Hematopoietic multipotent progenitor cell treated with erythropoietin and hydrocortisone succinate and interleukin-3 and kit ligand, for 8 days (in vitro differentiated cells): ENCODE measurements around the gene MAN2B2.

Experiments
- DNase-seq: peaks from one replicate; pipeline ENCODE4 v3.0.0-alpha.2; 2015

Gene MAN2B2

DNA sequence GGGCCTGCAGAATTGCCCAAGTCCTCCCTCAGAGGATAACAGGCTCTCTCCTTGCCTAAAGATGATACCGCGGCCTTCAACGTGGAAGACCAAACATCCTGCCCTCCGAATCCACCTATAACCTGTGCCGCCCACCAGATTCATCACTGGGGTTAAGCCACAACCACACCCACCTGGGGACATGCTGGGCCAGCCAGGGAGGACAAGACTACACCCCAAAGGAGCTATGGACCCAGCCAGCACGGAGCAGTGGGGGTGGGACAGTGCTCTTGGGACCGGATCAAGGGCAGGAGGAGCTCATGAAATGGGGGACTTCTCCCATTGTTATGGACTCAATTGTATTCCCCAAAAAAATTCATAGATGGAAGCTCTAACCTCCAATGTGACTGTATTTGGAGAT, 6.8 kb upstream of the MAN2B2 start:
- no peak for DNase-seq

DNA sequence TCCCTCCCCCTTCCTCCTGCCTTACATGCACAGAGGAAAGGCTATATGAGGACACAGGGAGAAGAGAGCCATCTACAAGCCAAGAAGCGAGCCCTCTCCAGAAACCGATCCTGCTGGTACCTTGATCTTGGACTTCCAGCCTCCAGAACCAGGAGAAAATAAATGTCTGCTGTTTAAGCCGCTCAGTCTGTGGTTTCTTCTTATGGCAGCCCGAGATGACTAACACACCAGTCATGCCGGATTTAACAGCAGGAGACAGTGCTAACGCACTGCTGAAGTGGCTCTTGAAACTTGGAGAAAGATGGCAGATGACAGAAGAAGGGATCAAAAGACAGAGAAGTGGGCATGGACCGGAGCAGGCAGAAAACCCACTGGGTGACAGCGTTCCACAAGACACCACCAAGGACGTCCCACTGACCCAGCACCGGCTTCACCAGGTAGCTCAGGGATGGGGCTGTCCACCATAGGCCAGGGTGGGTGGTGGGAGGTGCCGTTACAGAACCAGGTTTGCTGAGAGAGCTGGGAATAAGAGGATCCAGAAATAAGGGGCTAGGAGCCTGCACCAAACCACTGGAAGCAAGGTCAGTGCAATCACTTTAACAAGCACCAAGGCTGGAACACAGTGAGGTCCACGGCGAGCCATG, 6.2 kb upstream of the MAN2B2 start:
- no peak for DNase-seq

DNA sequence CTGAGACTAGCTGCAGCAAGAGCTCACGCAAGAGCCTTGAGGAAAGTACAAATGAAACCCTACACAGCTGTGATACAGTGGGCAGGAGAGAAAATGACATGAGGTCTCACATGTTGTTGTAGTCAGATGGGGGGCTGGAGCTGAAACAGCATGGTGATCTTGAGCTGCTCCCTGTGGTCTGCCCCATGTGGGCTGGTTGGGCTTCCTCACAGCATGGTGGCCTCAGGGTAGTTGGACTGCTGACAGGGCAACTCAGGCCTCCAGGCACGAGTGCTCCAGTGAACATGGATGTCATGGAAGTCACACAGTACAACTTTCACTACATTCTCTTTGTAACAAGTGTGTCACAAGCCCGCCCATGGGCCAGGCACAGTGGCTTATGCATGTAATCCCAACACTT, 3.4 kb upstream of the MAN2B2 start:
- no peak for DNase-seq

DNA sequence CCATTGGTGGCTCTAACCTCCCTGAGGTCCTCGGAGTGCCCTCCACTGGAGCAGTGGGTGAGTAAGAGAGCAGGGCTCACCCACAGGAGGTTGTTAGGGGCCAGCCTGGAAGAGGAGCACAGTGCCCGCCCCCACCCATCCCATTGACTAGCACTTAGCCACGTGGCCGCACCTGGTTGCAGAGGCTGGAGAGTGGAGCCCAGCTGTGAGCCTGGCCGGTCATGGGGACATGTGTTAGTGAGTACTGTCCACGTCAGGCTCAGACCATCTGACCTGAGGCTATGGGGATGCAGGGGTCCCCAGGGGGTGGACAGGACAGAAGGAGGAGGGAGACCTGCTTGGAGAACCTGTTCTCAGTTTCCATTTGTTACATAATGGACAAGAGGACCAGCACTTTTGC, 1.4 kb upstream of the MAN2B2 start:
- no peak for DNase-seq

DNA sequence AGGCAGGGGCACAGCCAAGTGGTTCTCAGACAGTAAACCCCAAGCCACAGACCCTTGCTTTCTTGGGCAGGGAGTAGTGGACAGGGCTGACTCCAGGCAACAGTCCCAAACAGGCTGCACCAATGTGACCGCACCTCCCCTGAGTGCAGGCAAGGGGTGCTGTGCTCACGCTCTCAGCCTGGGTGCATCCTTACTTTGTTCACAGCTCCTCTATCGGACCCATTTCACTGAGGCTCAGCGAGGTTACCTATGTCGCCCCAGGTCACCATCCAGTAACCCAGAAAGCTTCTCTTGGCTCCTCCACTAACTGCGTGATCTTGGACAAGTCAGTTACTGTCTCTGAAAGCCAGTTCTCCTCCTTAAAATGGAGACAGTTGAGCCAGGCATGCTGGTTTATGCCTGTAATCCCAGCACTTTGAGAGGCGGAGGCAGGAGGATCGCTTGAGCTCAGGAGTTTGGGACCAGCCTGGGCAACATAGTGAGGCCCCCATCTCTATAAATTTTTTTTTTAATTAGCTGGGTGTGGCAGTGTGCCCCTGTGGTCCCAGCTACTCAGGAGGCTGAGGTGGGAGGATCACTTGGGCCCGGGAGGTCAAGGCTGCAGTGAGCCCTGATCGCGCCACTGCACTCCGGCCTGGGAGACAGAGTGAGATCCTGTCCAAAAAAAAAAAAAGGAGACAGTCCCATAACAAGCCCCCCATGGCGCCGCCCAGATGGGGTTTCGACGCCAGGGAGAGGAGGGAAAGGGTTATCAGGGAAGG, 823 bp upstream of the MAN2B2 start:
- no peak for DNase-seq

DNA sequence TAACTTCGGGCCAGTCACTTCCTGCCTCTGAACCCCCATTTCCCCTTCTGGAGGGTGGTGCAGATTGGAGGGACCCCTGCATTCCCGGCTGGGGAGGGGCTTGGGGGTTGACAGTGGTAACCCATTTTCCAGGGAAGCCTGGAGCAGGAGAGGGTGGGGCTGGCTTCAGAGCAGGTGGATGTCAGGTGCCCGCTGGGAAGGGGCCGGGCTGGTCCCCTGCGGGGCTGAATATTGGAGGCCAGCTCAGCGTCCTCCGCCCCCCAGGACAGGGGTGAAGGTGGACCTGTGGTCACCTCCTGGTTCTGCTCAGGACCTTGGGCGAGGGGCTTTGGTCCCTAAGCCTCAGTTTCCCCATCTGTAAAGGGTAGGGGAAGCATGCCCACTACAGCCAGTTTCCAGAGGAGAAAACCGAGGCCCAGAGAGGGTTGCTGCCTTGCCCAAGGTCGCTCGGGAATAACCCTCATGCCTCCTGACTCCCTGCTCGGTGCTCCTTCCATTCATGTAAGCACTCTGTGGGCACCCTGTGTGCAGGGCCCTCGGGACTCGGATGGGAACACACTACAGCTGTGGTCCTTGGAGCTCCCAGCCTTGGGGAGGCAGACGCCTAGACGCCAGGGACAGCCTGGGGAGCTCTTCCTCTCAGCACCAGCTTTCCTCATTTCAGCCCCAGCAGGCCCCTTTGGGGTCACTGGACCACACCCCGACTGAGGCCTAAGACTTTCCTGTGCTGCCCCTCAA, 683 bp downstream of the MAN2B2 start:
- no peak for DNase-seq

DNA sequence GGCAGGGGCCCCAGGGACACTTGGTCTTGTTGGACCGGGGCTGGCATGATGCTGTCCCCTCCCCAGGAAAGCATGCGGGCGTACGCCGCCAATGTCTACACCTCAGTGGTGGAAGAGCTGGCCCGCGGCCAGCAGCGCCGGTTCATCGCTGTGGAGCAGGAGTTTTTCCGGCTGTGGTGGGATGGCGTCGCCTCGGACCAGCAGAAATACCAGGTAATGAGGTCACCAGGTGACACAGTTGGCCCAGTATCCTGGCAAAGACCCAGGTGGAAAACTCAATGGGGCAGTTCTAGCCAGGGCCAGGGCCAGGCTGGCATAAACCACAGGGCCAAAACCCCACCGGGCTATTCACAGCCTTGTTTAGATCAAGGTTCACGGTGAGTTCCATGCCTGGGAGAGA, 1.5 kb downstream of the MAN2B2 start:
- no peak for DNase-seq

DNA sequence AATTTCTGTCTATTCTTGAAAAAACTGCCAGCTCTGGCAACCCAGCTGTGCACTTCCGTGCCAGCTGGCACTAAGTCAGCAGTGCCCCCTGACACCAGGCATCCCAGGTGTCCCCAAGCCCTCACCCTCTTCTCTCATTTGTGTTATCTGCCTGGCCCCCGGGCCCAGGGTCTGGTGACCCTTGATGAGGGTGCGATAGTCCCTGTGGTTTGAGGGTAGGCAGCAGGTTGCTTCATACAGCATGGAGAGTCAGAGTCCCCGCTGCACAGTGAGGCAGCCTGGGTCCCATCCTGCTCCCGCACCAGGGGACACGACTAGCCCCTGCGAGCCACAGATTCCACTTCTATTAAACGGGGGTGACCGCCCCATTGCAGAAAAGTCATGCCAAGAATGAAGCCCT, 1.9 kb downstream of the MAN2B2 start:
- no peak for DNase-seq

DNA sequence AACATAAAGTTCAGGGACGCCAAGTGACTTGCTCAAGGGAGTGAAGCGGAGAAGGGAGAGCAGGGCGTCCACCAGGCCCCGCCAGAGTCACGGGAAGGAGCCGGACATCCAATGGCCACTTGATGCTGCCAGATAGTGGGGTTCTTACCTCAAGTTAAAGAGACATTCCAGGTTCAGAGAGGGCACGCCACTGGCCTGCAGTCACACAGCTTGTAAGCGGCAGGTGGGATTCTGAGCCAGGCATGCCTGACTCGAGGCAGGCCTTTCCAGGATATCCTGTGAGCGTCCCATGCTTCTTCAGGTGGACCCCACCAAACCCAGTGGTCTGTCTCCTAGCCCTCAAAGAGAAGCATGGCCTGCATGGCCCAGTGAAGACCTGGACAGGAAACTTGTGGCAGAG, 2.4 kb downstream of the MAN2B2 start:
- DNase-seq: no peak

DNA sequence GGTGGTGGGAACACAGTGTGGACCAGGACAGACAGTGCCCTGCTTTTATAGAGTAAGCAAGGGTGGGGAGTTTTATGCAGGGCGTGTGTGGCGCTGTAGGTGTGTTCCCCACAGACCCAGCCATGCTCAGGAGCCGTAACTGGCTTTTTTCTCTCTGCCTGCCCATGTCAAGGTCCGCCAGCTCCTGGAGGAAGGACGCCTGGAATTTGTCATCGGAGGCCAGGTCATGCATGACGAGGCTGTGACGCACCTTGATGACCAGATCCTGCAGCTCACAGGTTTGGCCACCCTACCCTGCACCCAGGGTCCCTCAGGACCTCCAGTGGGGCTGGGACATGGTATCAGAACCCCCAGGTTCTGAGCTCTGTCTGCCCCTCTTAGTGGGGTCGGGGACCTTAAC, 3.2 kb downstream of the MAN2B2 start:
- no peak for DNase-seq

DNA sequence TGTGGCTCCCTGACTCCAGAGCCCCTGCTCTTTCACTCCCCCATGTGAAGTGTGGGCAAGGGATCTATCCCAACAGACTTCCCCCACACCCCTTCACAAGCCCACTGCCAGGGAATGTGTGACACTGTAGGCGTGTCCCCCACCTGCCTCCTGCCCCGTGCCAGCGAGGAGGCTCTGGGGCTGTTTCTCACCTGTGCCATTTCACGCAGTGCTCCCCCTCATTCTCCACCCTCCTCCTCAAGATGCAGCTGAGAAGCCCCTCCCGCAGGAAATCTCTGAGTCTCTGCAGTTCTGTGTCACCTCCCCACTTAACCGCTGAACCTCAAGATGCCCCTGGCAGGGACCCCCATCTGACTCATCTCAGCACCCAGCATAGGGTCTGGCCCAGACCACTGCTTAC, 5.4 kb downstream of the MAN2B2 start:
- no peak for DNase-seq

DNA sequence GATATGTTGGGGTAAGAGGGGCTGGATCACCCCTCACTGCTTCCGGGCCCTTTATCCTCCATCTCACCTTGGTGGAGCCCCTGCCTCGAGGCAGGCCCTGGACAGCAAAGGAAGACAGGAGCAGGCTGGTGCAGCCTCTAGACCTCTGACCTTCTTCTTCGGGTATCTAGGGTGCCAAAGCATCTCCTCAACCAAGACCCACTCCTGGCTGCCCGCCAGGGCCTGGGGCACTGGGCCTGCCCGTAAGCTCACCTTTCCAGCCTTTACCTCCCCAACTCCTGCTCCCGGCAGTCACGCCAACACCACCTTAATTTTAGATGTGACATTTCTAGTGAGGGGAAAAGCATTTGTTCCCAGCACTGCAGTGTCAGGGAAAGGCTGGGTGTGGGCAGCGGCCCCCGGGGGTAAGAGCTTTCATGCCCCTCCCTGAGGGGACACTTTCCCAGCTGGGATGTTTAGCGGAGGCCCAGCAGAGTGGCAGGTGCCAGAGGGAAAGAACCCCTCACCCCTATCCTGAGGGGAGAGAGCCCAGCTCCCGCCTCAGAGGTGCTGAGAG, 6.7 kb downstream of the MAN2B2 start:
- DNase-seq: no peak

DNA sequence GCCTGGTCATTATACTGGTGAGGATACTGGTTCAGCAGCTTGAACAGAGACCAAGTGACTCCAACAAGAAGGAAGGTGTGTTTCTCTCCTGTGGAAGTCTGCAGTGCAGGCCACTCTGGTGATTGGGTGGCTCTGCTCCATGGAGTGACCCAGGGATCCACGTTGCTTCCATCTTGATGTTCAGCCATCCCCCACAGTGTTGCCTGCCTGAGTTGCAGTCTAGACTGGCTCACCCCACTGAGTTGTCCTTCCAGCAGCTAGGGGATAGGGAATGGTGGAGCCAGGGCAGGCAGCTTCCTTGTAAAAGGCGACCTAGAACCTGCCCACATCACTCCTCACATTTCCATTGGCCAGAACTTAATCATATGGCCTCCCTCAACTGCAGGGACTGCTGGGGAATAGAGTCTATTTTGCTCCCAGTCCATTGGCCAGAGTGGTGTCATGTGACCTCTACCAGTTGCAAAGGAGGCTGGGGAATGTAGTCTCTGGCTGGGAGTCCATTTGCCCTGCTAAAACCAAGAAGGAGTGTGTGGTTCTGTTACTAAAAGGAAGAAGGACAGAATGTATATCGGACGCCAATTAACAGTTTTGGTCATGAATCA, 8.0 kb downstream of the MAN2B2 start:
- peak; percentile 59 for DNase-seq

DNA sequence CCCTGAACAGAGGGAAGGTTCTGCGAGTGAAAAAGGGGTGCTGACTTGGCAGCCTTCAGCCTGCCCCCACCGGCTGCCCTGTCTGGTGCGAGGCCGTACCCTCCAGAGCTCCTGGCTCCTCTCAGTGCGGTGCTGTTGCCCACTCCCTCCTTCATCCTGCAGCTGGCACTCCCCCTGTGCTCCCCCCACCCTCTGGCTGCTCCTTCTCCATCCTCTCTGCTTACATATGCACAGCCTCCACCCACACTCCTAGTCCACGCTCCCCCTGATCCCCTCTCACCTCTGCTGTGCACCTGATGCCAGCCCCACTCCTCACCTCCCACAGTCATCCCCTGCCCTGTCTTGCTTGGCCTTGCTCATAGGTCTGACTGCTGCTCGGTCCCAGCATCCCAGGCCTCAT, 9.9 kb downstream of the MAN2B2 start:
- DNase-seq: no peak

DNA sequence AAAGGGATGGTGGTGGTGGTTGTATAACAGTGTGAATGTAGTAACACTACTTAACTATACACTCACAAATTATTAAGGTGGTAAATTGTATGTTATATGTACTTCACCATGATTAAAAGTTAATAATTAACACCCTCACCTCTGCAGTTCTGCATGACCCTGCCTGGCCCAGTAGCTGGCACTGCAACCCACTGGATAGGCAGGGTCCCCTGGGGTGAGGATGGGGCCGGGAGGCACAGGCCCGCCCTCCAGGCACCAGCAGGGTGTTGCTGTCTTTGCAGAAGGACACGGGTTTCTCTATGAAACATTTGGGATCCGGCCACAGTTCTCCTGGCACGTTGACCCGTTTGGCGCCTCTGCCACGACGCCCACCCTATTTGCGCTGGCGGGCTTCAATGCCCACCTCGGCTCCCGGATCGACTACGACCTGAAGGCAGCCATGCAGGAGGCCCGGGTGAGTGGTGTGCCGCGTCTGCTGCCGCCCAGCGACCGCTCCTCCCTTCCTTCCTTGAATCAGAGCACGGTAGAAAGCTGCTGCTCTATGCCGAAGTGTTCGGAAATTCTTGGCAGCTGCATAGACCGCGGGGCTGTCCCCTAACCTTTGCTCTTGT, 11.8 kb downstream of the MAN2B2 start:
- DNase-seq: no peak

DNA sequence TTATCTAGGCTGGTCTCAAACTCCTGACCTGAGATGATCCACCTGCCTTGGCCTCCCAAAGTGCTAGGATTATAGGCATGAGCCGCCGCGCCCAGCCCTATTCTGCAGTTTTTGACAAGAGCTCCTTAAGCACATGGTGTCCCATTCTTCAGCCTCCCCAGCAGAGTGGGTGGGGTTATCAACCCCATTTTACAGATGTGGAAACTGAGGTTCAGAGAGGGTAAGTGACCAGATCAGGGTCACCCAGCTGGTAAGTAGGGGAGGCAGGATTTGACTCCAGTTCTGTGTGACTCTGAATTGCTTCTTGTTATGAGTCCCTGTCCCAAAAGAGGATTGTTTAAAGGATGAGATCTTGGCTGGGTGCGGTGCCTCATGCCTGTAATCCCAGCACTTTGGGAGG, 14.5 kb downstream of the MAN2B2 start:
- DNase-seq: no peak

DNA sequence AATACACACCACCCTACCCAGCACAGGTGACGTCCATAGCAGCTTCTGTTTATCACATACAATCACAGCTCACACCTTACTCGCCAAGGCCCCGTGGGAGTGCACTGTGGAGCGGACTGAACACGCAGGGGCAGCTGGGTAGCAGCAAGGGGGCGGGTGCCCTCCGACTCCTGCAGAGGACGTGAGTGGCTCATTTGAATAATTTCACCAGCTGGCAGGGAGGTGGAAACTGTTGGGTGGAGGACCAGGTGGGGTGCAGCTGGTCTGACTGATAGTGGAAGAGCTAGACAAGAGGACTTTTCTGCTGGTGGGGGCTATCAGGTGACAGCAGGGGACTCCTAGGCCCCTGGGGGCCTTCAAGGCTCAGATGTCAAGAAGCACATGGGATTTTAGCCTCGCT, 16.3 kb downstream of the MAN2B2 start:
- peak; percentile 67 for DNase-seq

DNA sequence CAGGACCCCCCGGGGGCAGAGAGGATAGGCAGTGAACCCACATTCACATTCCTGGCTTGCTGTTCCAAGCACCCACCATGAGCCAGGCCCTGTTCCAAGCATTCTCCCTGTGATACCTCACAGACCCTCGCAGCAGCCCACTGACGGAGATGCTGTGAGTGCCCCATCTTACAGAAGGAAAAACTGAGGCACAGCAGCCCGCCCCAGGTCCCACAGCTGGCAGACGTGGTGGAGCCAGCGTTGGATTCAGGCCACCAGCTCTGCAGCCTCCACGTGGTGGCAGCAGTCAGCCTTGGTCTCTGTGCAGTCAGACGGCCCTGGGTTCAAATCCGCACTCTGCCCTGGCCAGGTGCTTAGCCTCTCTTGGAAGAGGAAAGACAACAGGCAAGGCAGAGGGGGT, 16.8 kb downstream of the MAN2B2 start:
- DNase-seq: no peak

DNA sequence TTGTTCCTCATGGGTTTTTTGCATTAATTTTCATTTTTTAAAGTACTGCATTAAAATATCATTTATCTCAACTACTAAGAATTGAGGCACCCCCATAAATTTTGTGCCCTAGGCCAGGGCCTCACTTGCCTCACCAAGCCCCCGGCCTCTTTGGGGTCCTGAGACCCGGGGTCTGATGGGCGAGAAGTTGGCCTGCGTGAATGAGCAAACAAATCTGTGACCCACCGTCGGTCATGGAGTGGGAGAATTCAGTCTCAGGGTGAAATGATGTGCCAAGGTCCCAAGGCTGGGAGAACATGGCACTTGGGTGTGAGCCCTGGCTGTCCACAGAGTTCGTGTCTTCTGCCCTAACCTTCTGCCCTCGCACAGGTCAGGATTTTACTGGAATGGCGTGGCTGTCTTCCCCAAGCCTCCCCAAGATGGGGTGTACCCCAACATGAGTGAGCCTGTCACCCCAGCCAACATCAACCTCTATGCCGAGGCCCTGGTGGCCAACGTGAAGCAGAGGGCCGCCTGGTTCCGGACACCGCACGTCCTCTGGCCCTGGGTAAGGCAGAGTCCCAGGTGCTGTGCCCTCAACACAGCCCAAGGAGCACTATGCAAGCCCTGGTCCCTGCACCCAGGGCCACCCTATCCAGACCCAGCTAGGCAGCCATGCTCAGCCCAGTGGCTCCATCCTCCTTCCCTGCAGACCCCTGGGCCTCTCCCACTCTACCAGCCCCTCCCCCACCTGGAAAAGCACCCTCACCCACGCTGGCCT, 18.0 kb downstream of the MAN2B2 start:
- DNase-seq: no peak

DNA sequence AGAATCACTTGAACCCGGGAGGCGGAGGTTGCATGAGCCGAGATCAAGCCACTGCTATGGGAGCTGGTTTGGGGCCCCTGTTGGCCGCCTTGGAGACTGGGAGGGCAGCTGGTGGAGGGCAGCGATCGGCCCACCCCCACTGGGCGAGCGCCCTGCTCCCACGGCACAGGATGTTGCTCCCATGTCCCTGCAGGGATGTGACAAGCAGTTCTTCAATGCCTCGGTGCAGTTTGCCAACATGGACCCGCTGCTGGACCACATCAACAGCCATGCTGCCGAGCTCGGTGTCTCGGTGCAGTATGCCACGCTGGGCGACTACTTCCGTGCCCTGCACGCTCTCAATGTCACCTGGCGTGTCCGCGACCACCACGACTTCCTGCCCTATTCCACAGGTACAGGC, 19.4 kb downstream of the MAN2B2 start:
- no peak for DNase-seq

DNA sequence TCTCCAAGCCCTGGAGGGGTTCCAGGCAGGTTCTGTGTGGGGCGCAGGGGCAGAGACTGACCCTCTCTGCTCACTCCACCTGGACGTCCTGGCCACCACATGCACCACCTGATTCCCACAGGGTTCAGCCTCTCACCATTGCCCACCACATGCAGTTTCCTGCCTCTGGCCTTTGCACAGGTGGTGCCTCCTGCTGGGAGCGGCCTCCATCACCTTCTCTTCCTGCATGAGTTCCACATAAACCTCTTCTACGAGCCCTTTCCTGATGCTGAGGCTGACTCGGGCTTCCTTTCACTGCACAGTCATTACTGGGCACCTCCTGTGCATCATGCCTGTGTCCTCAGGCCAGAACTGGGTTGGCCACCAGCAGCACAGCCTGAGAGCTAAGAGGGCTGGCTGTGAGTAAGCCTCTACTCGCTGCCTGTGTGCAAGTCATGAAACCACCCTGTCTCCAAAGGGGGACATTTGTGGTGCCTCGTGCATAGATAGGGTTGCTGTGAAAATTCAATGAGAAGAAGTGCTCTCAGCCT, 19.9 kb downstream of the MAN2B2 start:
- DNase-seq: no peak
